Measurements from ENCODE around the gene FAM131B. TPM values are rescaled to one million over a fixed set of nuclear protein-coding genes. Genes with fewer than 3 reads are reported as not detected.

FAM131B gene
- total and polyA plus RNA-seq, 2 of the 13 experiments (the other 11 are each of a cell fraction or from before 2014, with no cell fraction given): 0.07 TPM; not detected in 1

DNA sequence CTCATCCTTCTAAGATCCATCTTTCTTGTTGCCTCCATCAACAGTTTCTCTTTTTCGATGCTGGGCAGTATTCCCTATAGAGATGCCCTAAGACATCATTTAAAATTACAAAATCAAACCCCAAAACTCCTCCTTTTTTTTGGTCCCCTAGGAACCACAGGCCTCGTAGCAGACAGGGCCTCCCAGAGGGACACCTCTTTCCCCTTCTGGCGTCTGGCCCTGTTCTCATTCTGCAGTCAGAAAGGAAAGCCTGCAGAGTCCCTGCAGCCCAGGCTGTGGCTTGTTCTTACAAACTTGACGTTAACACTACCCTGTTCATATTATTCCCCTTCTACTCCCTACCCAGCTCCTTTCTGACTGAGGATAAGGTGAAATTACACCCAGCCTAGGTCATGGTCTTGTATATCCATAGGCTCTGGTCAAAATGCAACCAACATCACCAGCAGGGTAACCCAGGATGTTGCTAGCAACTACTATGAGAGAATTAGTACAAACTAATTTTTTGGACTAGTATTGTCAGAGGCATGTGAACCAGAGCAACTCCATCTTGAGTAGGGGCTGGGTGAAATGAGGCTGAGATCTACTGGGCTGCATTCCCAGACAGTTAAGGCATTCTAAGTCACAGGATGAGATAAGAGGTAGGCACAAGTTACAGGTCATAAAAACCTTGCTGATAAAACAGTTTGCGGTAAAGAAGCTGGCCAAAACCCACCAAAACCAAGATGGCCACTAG, 49.6 kb upstream of the FAM131B start (continued):
- TF ChIP-seq ZNF83 (CRISPR knock-in tag; IDR thresholded peaks at IDR 0.05; ENCODE audit: borderline replicate concordance) (no peak), ZNF33A (CRISPR knock-in tag; IDR thresholded peaks at IDR 0.05; ENCODE audit: borderline replicate concordance) (no peak), CAMTA2 (CRISPR knock-in tag; IDR thresholded peaks at IDR 0.05; ENCODE audit: borderline replicate concordance) (no peak), ZNF720 (CRISPR knock-in tag; IDR thresholded peaks at IDR 0.05) (no peak)
- TF ChIP-seq, protein P1, sequence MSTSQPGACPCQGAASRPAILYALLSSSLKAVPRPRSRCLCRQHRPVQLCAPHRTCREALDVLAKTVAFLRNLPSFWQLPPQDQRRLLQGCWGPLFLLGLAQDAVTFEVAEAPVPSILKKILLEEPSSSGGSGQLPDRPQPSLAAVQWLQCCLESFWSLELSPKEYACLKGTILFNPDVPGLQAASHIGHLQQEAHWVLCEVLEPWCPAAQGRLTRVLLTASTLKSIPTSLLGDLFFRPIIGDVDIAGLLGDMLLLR (CRISPR knock-in tag; IDR thresholded peaks at IDR 0.05): no peak
- TF ChIP-seq, protein P2, sequence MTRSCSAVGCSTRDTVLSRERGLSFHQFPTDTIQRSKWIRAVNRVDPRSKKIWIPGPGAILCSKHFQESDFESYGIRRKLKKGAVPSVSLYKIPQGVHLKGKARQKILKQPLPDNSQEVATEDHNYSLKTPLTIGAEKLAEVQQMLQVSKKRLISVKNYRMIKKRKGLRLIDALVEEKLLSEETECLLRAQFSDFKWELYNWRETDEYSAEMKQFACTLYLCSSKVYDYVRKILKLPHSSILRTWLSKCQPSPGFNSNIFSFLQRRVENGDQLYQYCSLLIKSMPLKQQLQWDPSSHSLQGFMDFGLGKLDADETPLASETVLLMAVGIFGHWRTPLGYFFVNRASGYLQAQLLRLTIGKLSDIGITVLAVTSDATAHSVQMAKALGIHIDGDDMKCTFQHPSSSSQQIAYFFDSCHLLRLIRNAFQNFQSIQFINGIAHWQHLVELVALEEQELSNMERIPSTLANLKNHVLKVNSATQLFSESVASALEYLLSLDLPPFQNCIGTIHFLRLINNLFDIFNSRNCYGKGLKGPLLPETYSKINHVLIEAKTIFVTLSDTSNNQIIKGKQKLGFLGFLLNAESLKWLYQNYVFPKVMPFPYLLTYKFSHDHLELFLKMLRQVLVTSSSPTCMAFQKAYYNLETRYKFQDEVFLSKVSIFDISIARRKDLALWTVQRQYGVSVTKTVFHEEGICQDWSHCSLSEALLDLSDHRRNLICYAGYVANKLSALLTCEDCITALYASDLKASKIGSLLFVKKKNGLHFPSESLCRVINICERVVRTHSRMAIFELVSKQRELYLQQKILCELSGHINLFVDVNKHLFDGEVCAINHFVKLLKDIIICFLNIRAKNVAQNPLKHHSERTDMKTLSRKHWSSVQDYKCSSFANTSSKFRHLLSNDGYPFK (CRISPR knock-in tag; IDR thresholded peaks at IDR 0.05; ENCODE audit: borderline replicate concordance): no peak

DNA sequence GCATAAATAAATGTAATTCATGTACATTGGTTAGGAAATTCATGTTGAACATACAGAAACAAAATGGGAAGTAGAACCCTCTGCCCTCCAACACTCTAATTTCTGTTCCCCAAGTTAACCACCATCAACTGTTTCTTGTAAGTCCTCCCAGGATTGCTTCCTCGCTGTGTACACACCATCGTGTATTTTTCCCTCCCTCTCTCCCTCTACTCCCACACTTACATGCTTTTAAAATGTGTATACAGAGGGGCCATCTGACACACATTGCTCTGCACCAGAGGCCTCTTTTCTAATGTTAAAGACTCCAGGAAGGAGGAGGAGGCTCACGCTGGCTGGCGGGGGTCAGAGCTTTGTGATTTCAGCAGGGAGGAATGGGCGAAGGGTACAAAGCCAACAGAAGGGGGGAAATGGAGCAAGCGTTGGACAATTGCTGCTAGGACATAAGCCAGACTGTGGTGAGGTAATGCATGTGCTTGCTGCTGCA, 48.0 kb upstream of the FAM131B start:
- CTCF ChIA-PET (ENCODE audit: low intra/inter-chr PET ratio, low total read pairs): interaction anchor here (0.7 kb wide), 1 partner anchor 89 kb away, joined by 3 read pairs; no protein-coding TSS in a partner anchor

More for the DNA sequence above, 48.0 kb upstream of the FAM131B start:
- Histone ChIP-seq H3K4me1 (ENCODE audit: insufficient read depth, low read length) (peaks cover 38% of the 10 kb centered on the region), H3K79me2 (ENCODE audit: insufficient read depth, low read length) (no peaks in the 10 kb centered on the region), H3K9ac (ENCODE audit: insufficient read depth, low read depth, low read length) (no peak overlapping the region), H3K27me3 (ENCODE audit: control insufficient read depth in 1 of 2, insufficient read depth in 2 of 2, low read length in 2 of 2) (peaks cover 0 to 6% of the 10 kb centered on the region in 2 experiments; a peak in 2 of 5 replicates), H2AFZ (ENCODE audit: low read length) (no peak overlapping the region), H3K4me3 (replicated peaks in 1 of 3; ENCODE audit: insufficient read depth in 1 of 3, low read depth in 2 of 3, low read length in 3 of 3) (no peak overlapping the region), H4K20me1 (ENCODE audit: insufficient read depth, low read length) (no peaks in the 10 kb centered on the region), H3K36me3 (replicated peaks in 1 of 2; ENCODE audit: control insufficient read depth in 1 of 2, insufficient read depth in 2 of 2, low read length in 2 of 2) (no peaks in the 10 kb centered on the region), H3K27ac (ENCODE audit: extremely low read length, insufficient read depth, low read length) (no peak overlapping the region), H3K4me2 (ENCODE audit: low read depth, low read length) (no peak overlapping the region), H3K9me3 (ENCODE audit: low read length) (no peaks in the 10 kb centered on the region)
- POLR2A ChIA-PET: no interaction called here
- FAIRE-seq (no peak), ATAC-seq (no peak), DNase-seq (ENCODE audit: low spot score) (no peak)
- no TSS peak for BruUV-seq (replicated peaks)
- in situ Hi-C loops (cut with HindIII; ENCODE audit: extremely low pct_ligation_motif_present, low pct_unique_long_range_greater_than_20kb) (no loop called here), intact Hi-C loops (cut with micrococcal nuclease; ENCODE audit: unreplicated experiment) (no loop called here)
- TF ChIP-seq ZNF788 (CRISPR knock-in tag; IDR thresholded peaks at IDR 0.05; ENCODE audit: borderline replicate concordance) (no peak), NFYC (CRISPR knock-in tag; IDR thresholded peaks at IDR 0.05) (no peak)
- WGBS (ENCODE audit: low lambda C conversion rate): under 1% methylated on average over 6 of the region's 6 CpGs

Measured in HepG2 (cell line).